SK-MEL-5 (cell line): Measurements from ENCODE around the gene TTLL3. TPM values are rescaled to one million over a fixed set of nuclear protein-coding genes. Genes with fewer than 3 reads are reported as not detected.

Source experiments
- DNase-seq: peaks from one replicate; pipeline ENCODE4 v3.0.0-alpha.2; 2016; ENCODE audit warnings: low read depth, low spot score
- in situ Hi-C: cut with HindIII; loops from 2 replicates; pipeline ENCODE4 v1.10.0; 2016; ENCODE audit warnings: low sequenced_read_pairs, high pct_unique_total_duplicates, low pct_unique_long_range_greater_than_20kb
- total RNA-seq: library from RNA; depleted of rRNA; stranded (reverse); fragments of >200 nt; shearing (Covaris generic); gene quantifications from 2 replicates; pipeline ENCODE4 v1.2.3, GENCODE V29; 2014

The TTLL3 gene
- total RNA-seq, 1 experiment from 2014 or later, result 4.2 TPM

- in situ Hi-C loops, result no loop called here
- no peak for DNase-seq
Measured at GRCh38 chr3:9795207-9795606, 14.9 kb upstream of the TTLL3 start.

DNA sequence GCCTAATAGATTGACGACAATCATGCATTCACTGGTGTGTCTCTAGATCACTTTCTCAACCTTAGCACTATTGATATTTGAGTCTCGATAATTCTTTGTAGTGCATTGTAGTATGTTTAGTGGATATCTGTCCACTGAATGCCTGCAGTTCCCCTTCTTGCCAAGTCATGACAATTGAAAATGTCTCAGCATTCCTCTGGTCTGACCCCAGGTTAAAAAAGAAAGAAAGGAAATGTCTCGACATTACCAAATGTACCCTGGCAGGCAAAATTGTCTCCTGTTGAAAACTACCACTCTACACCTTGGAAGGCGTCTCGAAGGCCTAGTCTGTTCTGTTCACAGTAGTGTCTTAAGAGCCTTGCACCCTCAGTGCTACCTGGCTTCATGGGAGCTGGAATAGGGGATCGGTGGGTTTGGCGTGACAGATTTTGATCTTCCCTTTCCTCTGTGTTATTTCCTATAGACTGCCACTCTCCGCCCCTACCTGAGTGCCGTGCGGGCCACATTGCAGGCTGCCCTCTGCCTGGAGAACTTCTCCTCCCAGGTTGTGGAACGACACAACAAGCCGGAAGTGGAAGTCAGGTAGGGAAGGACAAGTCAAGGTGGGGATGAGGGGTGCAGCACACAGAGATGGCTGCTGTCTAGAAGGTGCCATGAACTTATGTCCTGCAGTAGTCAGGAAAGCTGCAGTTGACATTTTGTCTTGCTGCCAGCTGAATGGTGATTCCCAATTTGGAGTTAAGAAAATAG, 12.7 kb upstream of the TTLL3 start:
- in situ Hi-C loops, result no loop called here
- DNase-seq, result no peak

GRCh38 chr3:9800529-9800928, 9.5 kb upstream of the TTLL3 start:
- peak; percentile 30 for DNase-seq
- in situ Hi-C loops, result loop anchor here (25.0 kb wide), 1 partner anchor 162 kb away; the partner anchor contains the start of gene PRRT3

DNA sequence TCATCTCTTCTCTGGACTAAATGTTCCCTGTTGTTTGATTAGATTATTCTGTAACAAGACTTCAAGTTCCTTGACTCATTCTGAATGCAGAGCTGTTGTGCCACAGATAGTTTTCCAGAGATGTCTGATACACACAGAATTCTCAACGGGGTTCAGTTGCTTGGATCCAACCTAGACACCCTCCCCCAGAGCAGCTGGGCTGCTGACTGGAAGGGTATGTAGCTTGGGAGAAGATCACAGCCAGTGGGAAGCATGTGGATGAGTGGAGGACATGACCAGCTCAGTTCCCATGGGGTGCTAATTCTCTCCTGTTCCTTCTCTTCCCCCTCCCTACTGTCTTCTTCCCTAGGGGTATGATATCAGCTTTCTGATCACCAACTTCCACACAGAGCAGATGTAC, 6.6 kb upstream of the TTLL3 start:
- in situ Hi-C loops, result loop anchor here (25.0 kb wide), 1 partner anchor 159 kb away; the partner anchor contains the start of gene PRRT3
- no peak for DNase-seq

GRCh38 chr3:9804996-9805395, 5.1 kb upstream of the TTLL3 start:
- in situ Hi-C loops, result loop anchor here (25.0 kb wide), 1 partner anchor 157 kb away; the partner anchor contains the start of gene PRRT3

GRCh38 chr3:9806137-9806536, 3.9 kb upstream of the TTLL3 start:
- DNase-seq, result no peak
- in situ Hi-C loops, result loop anchor here (25.0 kb wide), 1 partner anchor 156 kb away; the partner anchor contains the start of gene PRRT3

More at GRCh38 chr3:9804996-9805395, 5.1 kb upstream of the TTLL3 start:
- DNase-seq, result no peak

DNA sequence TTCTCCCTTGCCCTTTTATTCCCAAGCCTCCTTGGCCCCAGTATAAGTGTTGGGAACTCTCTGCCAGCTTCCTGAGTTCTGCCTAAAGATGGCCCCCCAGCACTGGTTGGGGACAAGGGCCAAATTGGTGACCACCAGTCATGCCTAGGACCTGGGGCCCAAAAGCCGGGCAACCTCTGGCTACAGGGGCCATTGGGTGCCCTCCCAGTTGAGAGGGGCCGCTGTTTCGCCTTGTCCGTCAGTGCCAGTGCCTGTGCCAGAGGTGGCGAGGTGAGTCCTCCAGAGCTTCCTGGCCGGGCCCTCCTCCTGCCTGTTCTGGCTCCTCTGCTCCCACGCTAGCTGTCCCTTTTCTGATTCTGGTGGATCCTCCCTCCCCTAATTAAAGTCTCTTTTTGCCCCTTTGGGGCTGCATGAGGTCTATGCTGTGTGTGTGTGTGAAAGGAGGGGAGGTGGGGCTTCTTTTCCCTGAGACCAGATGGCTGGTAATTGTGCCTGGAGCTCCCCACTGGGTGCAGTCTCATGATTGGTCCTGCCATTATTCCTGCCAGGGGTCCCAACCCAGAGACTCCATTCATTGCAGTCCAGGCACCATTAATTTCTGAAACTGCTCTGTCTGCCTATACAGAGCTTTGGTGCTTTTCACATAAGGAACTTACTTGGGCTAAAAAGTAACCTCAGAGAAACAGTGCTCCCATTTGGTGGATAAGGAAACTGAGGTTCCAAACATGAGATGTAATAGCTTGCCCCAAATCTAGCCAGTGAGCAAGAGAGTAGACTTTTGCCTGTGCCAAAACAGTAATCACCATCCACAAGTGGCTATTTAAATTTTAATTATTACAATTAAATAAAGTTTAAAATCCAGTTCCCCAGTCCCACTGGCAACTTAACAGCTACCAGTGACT, 3.1 kb upstream of the TTLL3 start:
- no peak for DNase-seq
- in situ Hi-C loops, result loop anchor here (25.0 kb wide), 1 partner anchor 155 kb away; the partner anchor contains the start of gene PRRT3

GRCh38 chr3:9807981-9808344, 2.1 kb upstream of the TTLL3 start:
- in situ Hi-C loops, result loop anchor here (25.0 kb wide), 1 partner anchor 154 kb away; the partner anchor contains the start of gene PRRT3
- DNase-seq, result no peak

- peak; percentile 54 for DNase-seq
- in situ Hi-C loops, result loop anchor here (25.0 kb wide), 1 partner anchor 154 kb away; the partner anchor contains the start of gene PRRT3
Measured at GRCh38 chr3:9808345-9809037, 1.6 kb upstream of the TTLL3 start.

GRCh38 chr3:9809239-9809614, 835 bp upstream of the TTLL3 start:
- in situ Hi-C loops, result loop anchor here (25.0 kb wide), 1 partner anchor 153 kb away; the partner anchor contains the start of gene PRRT3

DNA sequence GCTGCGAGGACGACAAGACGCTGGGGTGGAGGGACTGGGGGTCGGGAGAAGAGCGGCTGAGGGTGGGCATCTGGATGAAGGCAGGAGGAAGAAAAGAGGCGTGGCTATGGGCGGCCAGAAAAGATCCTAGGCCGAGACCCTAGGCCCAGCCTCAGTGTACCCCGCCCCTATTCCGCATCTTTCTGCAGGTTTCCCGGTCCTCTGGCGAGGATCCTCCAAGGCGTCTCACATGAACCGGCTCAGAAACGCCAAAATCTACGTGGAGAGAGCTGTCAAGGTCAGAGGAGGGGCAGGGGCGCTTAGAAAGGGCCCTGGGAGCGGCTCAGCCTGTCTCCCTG, 340 bp downstream of the TTLL3 start:
- no peak for DNase-seq
- in situ Hi-C loops, result loop anchor here (25.0 kb wide), 1 partner anchor 152 kb away; the partner anchor contains the start of gene PRRT3

More at GRCh38 chr3:9809239-9809614, 835 bp upstream of the TTLL3 start:
- DNase-seq, result no peak

DNA sequence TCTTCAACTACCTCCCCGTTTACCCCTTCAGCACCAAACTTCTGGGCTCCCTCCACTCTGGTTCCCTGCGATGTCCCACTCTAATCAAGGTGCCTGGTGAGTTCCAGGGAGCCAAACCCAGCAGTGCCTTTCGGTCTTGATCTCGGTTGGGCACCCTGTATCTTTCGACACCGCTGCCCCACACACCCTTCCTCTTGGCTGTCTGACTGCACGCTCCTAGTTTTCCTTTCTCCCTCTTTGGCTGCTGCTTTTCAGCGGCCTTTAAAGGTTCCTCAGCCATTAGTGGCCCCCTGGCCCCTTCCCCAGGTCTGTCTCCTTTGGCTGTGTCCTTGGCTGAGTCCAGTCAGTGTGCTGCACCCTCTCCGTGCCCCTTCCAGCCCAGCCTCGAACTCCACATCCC, 784 bp downstream of the TTLL3 start:
- DNase-seq, result no peak
- in situ Hi-C loops, result loop anchor here (25.0 kb wide), 1 partner anchor 151 kb away; the partner anchor contains the start of gene PRRT3

DNA sequence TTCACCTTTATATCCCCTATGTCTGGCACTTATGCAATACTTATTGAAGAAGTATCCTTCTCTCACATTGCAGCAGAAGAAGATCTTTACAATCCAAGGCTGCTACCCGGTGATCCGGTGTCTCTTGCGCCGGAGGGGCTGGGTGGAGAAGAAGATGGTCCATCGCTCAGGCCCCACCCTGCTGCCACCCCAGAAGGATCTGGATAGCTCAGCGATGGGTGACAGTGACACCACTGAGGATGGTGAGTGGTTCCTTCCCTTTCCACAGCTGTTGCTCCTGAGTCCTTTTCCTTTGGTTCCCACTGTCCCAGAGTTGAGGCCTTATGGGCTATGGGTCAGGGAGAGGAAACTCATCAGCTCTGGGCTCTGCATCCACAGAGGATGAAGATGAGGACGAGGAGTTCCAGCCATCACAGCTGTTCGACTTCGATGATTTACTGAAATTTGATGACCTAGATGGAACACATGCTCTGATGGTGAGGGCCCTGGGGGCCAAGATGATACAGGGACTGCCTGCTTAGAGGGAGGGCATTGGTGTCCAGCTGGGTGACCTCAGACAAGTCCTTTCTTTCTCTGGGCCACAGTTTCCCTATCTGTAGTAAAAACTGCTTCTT, 2.9 kb downstream of the TTLL3 start:
- no peak for DNase-seq
- in situ Hi-C loops, result loop anchor here (25.0 kb wide), 1 partner anchor 149 kb away; the partner anchor contains the start of gene PRRT3

DNA sequence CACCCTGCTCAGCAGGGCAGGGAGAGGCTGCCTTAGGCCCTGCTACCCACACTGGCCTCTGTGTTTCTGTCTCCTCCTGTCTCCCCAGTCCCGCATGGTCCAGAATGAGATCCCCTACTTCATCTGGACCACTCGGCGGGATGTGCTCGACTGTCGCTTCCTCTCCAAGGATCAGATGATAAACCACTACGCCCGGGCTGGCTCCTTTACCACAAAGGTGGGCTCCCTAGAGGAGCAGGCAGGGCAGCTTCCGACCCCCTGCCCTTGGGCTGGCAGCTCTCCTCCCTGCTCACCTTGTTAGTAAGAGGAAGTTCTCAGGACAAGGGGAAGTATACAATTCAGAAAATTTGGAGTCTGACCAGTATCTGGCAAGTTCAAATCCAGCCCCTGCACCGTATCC, 5.9 kb downstream of the TTLL3 start:
- in situ Hi-C loops, result loop anchor here (25.0 kb wide), 1 partner anchor 146 kb away; the partner anchor contains the start of gene PRRT3
- no peak for DNase-seq

- DNase-seq, result no peak
- in situ Hi-C loops, result loop anchor here (25.0 kb wide), 1 partner anchor 145 kb away; the partner anchor contains the start of gene PRRT3
Measured at GRCh38 chr3:9817436-9817835, 7.4 kb downstream of the TTLL3 start.

DNA sequence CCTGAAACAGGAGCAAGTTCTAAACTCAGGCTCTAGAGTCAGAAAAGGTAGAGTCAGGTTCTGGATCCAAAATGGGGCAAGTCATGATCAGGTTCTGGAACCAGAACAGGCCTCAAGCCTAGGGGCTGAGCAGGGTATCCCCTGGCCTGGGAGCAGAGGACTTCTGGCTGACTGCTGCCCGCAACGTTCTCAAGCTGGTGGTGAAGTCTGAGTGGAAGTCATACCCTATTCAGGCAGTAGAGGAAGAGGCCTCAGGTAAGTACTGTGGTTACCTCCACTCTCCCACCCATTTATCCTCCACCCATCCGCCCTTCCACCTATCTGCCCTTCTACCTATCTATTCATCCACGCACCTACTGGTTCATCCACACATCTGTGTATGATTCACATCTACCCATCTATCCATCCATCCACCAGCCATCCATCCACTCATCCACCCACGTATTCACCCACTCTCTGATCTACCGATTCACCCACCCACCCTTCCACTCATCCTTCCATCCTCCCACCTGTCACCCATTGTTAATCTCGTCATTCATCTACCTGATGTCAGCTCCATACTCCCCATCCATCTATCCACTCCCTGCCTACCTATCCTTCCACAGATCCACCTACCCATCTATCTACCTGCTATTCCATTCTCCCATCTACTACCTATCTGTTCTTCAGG, 8.7 kb downstream of the TTLL3 start:
- in situ Hi-C loops, result loop anchor here (25.0 kb wide), 1 partner anchor 144 kb away; the partner anchor contains the start of gene PRRT3
- no peak for DNase-seq
